HG03097 (cell line): Measurements from ENCODE around the gene SMIM20.
"Not testable (repeated sequence)": the region's sequence is repeated elsewhere in the genome, so short reads cannot be mapped to it uniquely, and the experiment has no call there.

ENCODE experiments used
- ATAC-seq: cut with Tn5 transposase; IDR thresholded peaks from one replicate; pipeline ENCODE4 v1.9.1; 2021; ENCODE audit not compliant: unreplicated experiment, low FRiP score

Gene SMIM20

GRCh38 chr4:25913851-25914669 is at the start of gene SMIM20:
Gene SMIM20, plus strand, starts transcription at chr4:25914220. Its CDS starts 94 bp downstream, at chr4:25914314.
- ATAC-seq: peak; percentile 94

GRCh38 chr4:25865586-25865985 is 48.4 kb upstream of the SMIM20 start:
- ATAC-seq: no peak

- not testable (repeated sequence) for ATAC-seq
These were observed 47.6 kb upstream of the SMIM20 start for GRCh38 chr4:25866401-25866800.

GRCh38 chr4:25867781-25868294 is 46.2 kb upstream of the SMIM20 start:
- ATAC-seq: no peak

GRCh38 chr4:25870081-25870480 is 43.9 kb upstream of the SMIM20 start:
- ATAC-seq: no peak

- ATAC-seq: no peak
These were observed 41.0 kb upstream of the SMIM20 start for GRCh38 chr4:25872851-25873631.

GRCh38 chr4:25873632-25874129 is 40.3 kb upstream of the SMIM20 start:
- no peak for ATAC-seq

GRCh38 chr4:25874655-25875054 is 39.4 kb upstream of the SMIM20 start:
- ATAC-seq: peak; percentile 63

GRCh38 chr4:25875281-25875745 is 38.7 kb upstream of the SMIM20 start:
- peak; percentile 60 for ATAC-seq

- no peak for ATAC-seq
These were observed 35.3 kb upstream of the SMIM20 start for GRCh38 chr4:25878676-25879075.

- ATAC-seq: no peak
These were observed 34.9 kb upstream of the SMIM20 start for GRCh38 chr4:25879091-25879584.

GRCh38 chr4:25879587-25879986 is 34.4 kb upstream of the SMIM20 start:
- ATAC-seq: no peak

- ATAC-seq: no peak
These were observed 33.9 kb upstream of the SMIM20 start for GRCh38 chr4:25879991-25880651.

- ATAC-seq: no peak
These were observed 32.8 kb upstream of the SMIM20 start for GRCh38 chr4:25881193-25881592.

GRCh38 chr4:25882226-25882625 is 31.8 kb upstream of the SMIM20 start:
- ATAC-seq: no peak

- ATAC-seq: no peak
These were observed 30.5 kb upstream of the SMIM20 start for GRCh38 chr4:25883565-25883964.

- ATAC-seq: no peak
These were observed 29.8 kb upstream of the SMIM20 start for GRCh38 chr4:25884031-25884782.

GRCh38 chr4:25888781-25889180 is 25.2 kb upstream of the SMIM20 start:
- ATAC-seq: no peak

- ATAC-seq: no peak
These were observed 24.2 kb upstream of the SMIM20 start for GRCh38 chr4:25889589-25890503.
